WTC11 (cell line): ENCODE data around the gene AVPR1A. TPM values are rescaled to one million over a fixed set of nuclear protein-coding genes. Genes with fewer than 3 reads are reported as not detected.
A peak's percentile ranks its signal among the peaks of the same experiment; 100 is the strongest.

ENCODE experiments used
- ATAC-seq: fragments of 200-7000 bp; cut with Tn5 transposase; 2 replicates; pipeline ENCODE4 v1.10.0; 2021; ENCODE audit warnings: mild to moderate bottlenecking, moderate library complexity
- CTCF ChIA-PET: fragments of 300-600 bp; sonication (Branson Sonifier 250); formaldehyde crosslinking; loops from one replicate; lab custom pipeline; 2021; ENCODE audit warnings: antibody characterized with exemption; lab: Charles Lee
- POLR2A ChIA-PET: fragments of 350-600 bp; sonication (Branson Sonifier 250); formaldehyde crosslinking; loops from one replicate; lab custom pipeline; 2021; ENCODE audit warnings: antibody characterized with exemption; lab: Charles Lee
- DNase-seq: peaks from one replicate; pipeline ENCODE4 v3.0.0; 2021; ENCODE audit warnings: low spot score
- H3K27ac Mint-ChIP-seq: 2 replicates; pipeline ENCODE4 v1.8.0; 2021; ENCODE audit warnings: mixed read lengths
- H3K27me3 Mint-ChIP-seq: 2 replicates; pipeline ENCODE4 v1.8.0; 2021; ENCODE audit warnings: low read depth, mild to moderate bottlenecking, moderate library complexity, mixed read lengths
- H3K36me3 Mint-ChIP-seq: 2 replicates; pipeline ENCODE4 v1.8.0; 2021; ENCODE audit warnings: mixed read lengths
- H3K4me1 Mint-ChIP-seq: 2 replicates; pipeline ENCODE4 v1.8.0; 2022; ENCODE audit warnings: mixed read lengths
- H3K4me3 Mint-ChIP-seq: 2 replicates; pipeline ENCODE4 v1.8.0; 2021; ENCODE audit warnings: mild to moderate bottlenecking, moderate library complexity, mixed read lengths
- H3K9me3 Mint-ChIP-seq: 2 replicates; pipeline ENCODE4 v1.8.0; 2021; ENCODE audit warnings: mixed read lengths
- ARID4B ChIP-seq: sonication (generic); formaldehyde crosslinking; IDR thresholded peaks from 2 replicates; pipeline ENCODE4 v1.8.0; 2023; ENCODE audit warnings: missing genetic modification reagents, mild to moderate bottlenecking, borderline replicate concordance
- ATF2 ChIP-seq: sonication (generic); formaldehyde crosslinking; IDR thresholded peaks from 2 replicates; pipeline ENCODE4 v1.8.1; 2022; ENCODE audit warnings: low read depth, missing genetic modification reagents, borderline replicate concordance
- CDX4 ChIP-seq: fragments of 250-450 bp; sonication (Bioruptor Pico); IDR thresholded peaks from 2 replicates; pipeline ENCODE4 v1.9.0; 2021; ENCODE audit warnings: moderate library complexity, mild to moderate bottlenecking, inconsistent platforms, borderline replicate concordance
- CREM ChIP-seq: sonication (generic); formaldehyde crosslinking; IDR thresholded peaks from 2 replicates; pipeline ENCODE4 v1.8.1; 2022; ENCODE audit warnings: mild to moderate bottlenecking, missing genetic modification reagents, moderate library complexity
- CTCF ChIP-seq: fragments of 200-600 bp; IDR thresholded peaks from 2 replicates; pipeline ENCODE4 v1.8.0; 2022; ENCODE audit warnings: antibody characterized with exemption
- GABPB1 ChIP-seq: sonication (generic); formaldehyde crosslinking; IDR thresholded peaks from 2 replicates; pipeline ENCODE4 v1.8.1; 2023; ENCODE audit warnings: mild to moderate bottlenecking, missing genetic modification reagents
- NFATC4 ChIP-seq: fragments of 250-450 bp; sonication (Bioruptor Pico); IDR thresholded peaks from 2 replicates; pipeline ENCODE4 v1.9.0; 2021; ENCODE audit warnings: mild to moderate bottlenecking
- PRDM15 ChIP-seq: sonication (generic); formaldehyde crosslinking; IDR thresholded peaks from 2 replicates; pipeline ENCODE4 v1.8.0; 2022; ENCODE audit warnings: missing genetic modification reagents
- PREB ChIP-seq: sonication (generic); formaldehyde crosslinking; IDR thresholded peaks from 2 replicates; pipeline ENCODE4 v1.8.1; 2022; ENCODE audit warnings: mild to moderate bottlenecking, missing genetic modification reagents, moderate library complexity, borderline replicate concordance
- SMAD4 ChIP-seq: sonication (generic); formaldehyde crosslinking; IDR thresholded peaks from 2 replicates; pipeline ENCODE4 v1.8.0; 2022; ENCODE audit warnings: mild to moderate bottlenecking, missing genetic modification reagents
- STAT6 ChIP-seq: sonication (generic); formaldehyde crosslinking; conservative IDR thresholded peaks from 2 replicates; pipeline ENCODE4 v1.8.1; 2023; ENCODE audit warnings: mild to moderate bottlenecking, low read depth, missing genetic modification reagents, moderate library complexity
- TEAD1 ChIP-seq: sonication (generic); formaldehyde crosslinking; IDR thresholded peaks from 2 replicates; pipeline ENCODE4 v1.8.0; 2022; ENCODE audit warnings: mild to moderate bottlenecking, missing genetic modification reagents
- total RNA-seq: library from RNA; stranded (reverse); gene quantifications from 3 replicates; pipeline ENCODE4 v1.2.3, GENCODE V29; 2021

AVPR1A gene
- total RNA-seq, 1 experiment from 2014 or later, result 0.24 TPM

GRCh38 chr12:63098851-63099250 is 52.1 kb downstream of the AVPR1A start (continued):
- TF ChIP-seq ARID4B (CRISPR knock-in tag), result no peak
- no peak for TF ChIP-seq SMAD4 (CRISPR knock-in tag)

- CTCF ChIA-PET, result interaction anchor here (0.7 kb wide), 1 partner anchor 658 kb away, joined by 3 read pairs; no protein-coding TSS in a partner anchor
- POLR2A ChIA-PET, result no interaction called here
- no peaks in the 10 kb centered on the region for H3K9me3 Mint-ChIP-seq
- no peaks in the 10 kb centered on the region for H3K27me3 Mint-ChIP-seq
- H3K4me1 Mint-ChIP-seq, result peaks cover 7% of the 10 kb centered on the region
- H3K36me3 Mint-ChIP-seq, result no peaks in the 10 kb centered on the region
- H3K27ac Mint-ChIP-seq, result no peak overlapping the region
- TF ChIP-seq NFATC4 (CRISPR knock-in tag) (no peak), GABPB1 (CRISPR knock-in tag) (peak; percentile 63), CDX4 (CRISPR knock-in tag) (no peak), CREM (CRISPR knock-in tag) (no peak)
- DNase-seq (no peak), ATAC-seq (no peak)
- H3K4me3 Mint-ChIP-seq, result no peak overlapping the region
These were observed 55.5 kb downstream of the AVPR1A start for GRCh38 chr12:63095369-63095980.

- H3K4me1 Mint-ChIP-seq, result peaks cover 7% of the 10 kb centered on the region
- no peak for ATAC-seq
- no peak overlapping the region for H3K4me3 Mint-ChIP-seq
- no peak for DNase-seq
- no peaks in the 10 kb centered on the region for H3K36me3 Mint-ChIP-seq
- ChIA-PET CTCF (interaction anchor here (0.9 to 2.0 kb wide), 7 partner anchors 24 to 659 kb away, joined by 3 to 7 read pairs (median 4); partner anchors contain the start of genes AVPR1A and PPM1H), POLR2A (interaction anchor here (0.6 to 0.7 kb wide), 2 partner anchors 612 to 1298 kb away, joined by 3 read pairs; no protein-coding TSS in a partner anchor)
- H3K27ac Mint-ChIP-seq, result no peak overlapping the region
- no peaks in the 10 kb centered on the region for H3K27me3 Mint-ChIP-seq
- 0 out of 2 replicates have a peak, but pooled peaks cover 4% of the 10 kb centered on the region for H3K9me3 Mint-ChIP-seq
- TF ChIP-seq PREB (CRISPR knock-in tag) (no peak), TEAD1 (CRISPR knock-in tag) (no peak), CTCF (no peak), NFATC4 (CRISPR knock-in tag) (no peak), ATF2 (CRISPR knock-in tag) (no peak), GABPB1 (CRISPR knock-in tag) (no peak), STAT6 (CRISPR knock-in tag) (no peak), PRDM15 (no peak)
These were observed 57.3 kb downstream of the AVPR1A start for GRCh38 chr12:63093711-63094110.
